ENCODE data around the gene DUOX2.
"Not testable (repeated sequence)": the region's sequence is repeated elsewhere in the genome, so short reads cannot be mapped to it uniquely, and the experiment has no call there.

Gene DUOX2

GRCh38 chr15:45064386-45064785, 49.6 kb downstream of the DUOX2 start:
- Histone ChIP-seq H3K4me1 (ENCODE audit: control insufficient read depth, insufficient read depth, low read length) (no peaks in the 10 kb centered on the region), H3K4me3 (ENCODE audit: low read depth, low read length) (no peak overlapping the region), H3K36me3 (ENCODE audit: control insufficient read depth in 2 of 2, insufficient read depth in 1 of 2, low read length in 2 of 2) (peaks cover 0 to 11% of the 10 kb centered on the region in 2 experiments; a peak in 1 of 3 replicates), H3K27ac (ENCODE audit: extremely low read depth, low read depth, low read length) (no peak overlapping the region), H3K9me3 (ENCODE audit: control insufficient read depth, insufficient read depth, low read depth, low read length) (no peaks in the 10 kb centered on the region)
- POLR2A ChIA-PET = no interaction called here
- TF ChIP-seq, protein P1, sequence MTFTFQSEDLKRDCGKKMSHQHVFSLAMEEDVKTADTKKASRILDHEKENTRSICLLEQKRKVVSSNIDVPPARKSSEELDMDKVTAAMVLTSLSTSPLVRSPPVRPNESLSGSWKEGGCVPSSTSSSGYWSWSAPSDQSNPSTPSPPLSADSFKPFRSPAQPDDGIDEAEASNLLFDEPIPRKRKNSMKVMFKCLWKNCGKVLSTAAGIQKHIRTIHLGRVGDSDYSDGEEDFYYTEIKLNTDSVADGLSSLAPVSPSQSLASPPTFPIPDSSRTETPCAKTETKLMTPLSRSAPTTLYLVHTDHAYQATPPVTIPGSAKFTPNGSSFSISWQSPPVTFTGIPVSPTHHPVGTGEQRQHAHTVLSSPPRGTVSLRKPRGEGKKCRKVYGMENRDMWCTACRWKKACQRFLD (tag by site-specific recombination; IDR thresholded peaks at IDR 0.05) = no peak
- TF ChIP-seq ZNF26 (tag by site-specific recombination; IDR thresholded peaks at IDR 0.05) = no peak
- no peak for TF ChIP-seq ZNF169 (tag by site-specific recombination; IDR thresholded peaks at IDR 0.05)
- no peak for TF ChIP-seq ZNF10 (tag by site-specific recombination; IDR thresholded peaks at IDR 0.05)
- TF ChIP-seq ZNF175 (tag by site-specific recombination; IDR thresholded peaks at IDR 0.05) = no peak
- no peak for TF ChIP-seq ZNF362 (tag by site-specific recombination; IDR thresholded peaks at IDR 0.05)
- no peak for TF ChIP-seq ZNF302 (tag by site-specific recombination; IDR thresholded peaks at IDR 0.05; ENCODE audit: low read depth)
- no peak for TF ChIP-seq ZNF510 (tag by site-specific recombination; IDR thresholded peaks at IDR 0.05; ENCODE audit: insufficient replicate concordance)
- no peak for TF ChIP-seq ZNF174 (tag by site-specific recombination; IDR thresholded peaks at IDR 0.05)
- TF ChIP-seq KLF1 (tag by site-specific recombination; IDR thresholded peaks at IDR 0.05) = no peak
- no peak for TF ChIP-seq ZNF654 (tag by site-specific recombination; IDR thresholded peaks at IDR 0.05; ENCODE audit: low read depth)
- TF ChIP-seq, protein P2, sequence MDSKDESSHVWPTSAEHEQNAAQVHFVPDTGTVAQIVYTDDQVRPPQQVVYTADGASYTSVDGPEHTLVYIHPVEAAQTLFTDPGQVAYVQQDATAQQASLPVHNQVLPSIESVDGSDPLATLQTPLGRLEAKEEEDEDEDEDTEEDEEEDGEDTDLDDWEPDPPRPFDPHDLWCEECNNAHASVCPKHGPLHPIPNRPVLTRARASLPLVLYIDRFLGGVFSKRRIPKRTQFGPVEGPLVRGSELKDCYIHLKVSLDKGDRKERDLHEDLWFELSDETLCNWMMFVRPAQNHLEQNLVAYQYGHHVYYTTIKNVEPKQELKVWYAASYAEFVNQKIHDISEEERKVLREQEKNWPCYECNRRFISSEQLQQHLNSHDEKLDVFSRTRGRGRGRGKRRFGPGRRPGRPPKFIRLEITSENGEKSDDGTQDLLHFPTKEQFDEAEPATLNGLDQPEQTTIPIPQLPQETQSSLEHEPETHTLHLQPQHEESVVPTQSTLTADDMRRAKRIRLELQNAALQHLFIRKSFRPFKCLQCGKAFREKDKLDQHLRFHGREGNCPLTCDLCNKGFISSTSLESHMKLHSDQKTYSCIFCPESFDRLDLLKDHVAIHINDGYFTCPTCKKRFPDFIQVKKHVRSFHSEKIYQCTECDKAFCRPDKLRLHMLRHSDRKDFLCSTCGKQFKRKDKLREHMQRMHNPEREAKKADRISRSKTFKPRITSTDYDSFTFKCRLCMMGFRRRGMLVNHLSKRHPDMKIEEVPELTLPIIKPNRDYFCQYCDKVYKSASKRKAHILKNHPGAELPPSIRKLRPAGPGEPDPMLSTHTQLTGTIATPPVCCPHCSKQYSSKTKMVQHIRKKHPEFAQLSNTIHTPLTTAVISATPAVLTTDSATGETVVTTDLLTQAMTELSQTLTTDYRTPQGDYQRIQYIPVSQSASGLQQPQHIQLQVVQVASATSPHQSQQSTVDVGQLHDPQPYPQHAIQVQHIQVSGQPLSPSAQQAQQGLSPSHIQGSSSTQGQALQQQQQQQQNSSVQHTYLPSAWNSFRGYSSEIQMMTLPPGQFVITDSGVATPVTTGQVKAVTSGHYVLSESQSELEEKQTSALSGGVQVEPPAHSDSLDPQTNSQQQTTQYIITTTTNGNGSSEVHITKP (tag by site-specific recombination; IDR thresholded peaks at IDR 0.05) = no peak
- no peak for TF ChIP-seq ZNF221 (tag by site-specific recombination; IDR thresholded peaks at IDR 0.05; ENCODE audit: borderline replicate concordance)
- no peak for TF ChIP-seq SP2 (tag by site-specific recombination; IDR thresholded peaks at IDR 0.05)
- no peak for TF ChIP-seq ZNF514 (tag by site-specific recombination; IDR thresholded peaks at IDR 0.05)
- TF ChIP-seq ZNF768 (tag by site-specific recombination; IDR thresholded peaks at IDR 0.05) = no peak
- TF ChIP-seq MYNN (tag by site-specific recombination; IDR thresholded peaks at IDR 0.05; ENCODE audit: borderline replicate concordance) = no peak
- no peak for TF ChIP-seq ZIC2 (tag by site-specific recombination; IDR thresholded peaks at IDR 0.05)
- no peak for TF ChIP-seq ZNF791 (tag by site-specific recombination; IDR thresholded peaks at IDR 0.05)
- TF ChIP-seq ZBTB49 (tag by site-specific recombination; IDR thresholded peaks at IDR 0.05; ENCODE audit: low read depth) = no peak
- CTCF ChIA-PET = interaction anchor here (1.3 kb wide), 1 partner anchor 54 kb away, joined by 5 read pairs; no protein-coding TSS in a partner anchor

DNA sequence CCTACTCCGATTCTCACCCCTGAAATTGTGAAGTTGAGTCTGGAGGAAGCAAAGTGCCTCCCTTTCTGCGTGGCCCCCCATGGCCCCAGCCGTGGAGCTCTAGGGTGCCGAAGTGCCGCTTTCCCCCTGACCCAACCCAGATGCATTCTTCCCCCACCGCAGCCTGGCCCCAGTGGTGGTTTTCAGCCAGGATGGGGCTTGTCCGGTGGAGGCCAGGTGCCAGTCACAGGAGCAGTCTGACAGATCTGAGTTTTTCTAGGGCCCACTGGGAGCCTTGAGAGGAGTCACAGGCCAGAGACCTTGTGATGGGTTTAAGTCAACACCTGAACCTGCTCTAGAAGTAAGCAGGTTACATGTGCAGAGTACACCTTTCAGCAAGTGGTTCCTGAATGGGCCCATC, 51.7 kb downstream of the DUOX2 start:
- H3K4me3 ChIP-seq (ENCODE audit: low read depth, low read length); H3K36me3 ChIP-seq (ENCODE audit: control insufficient read depth in 2 of 2, insufficient read depth in 1 of 2, low read length in 2 of 2); H3K27ac ChIP-seq (ENCODE audit: extremely low read depth, low read depth, low read length); H3K9me3 ChIP-seq (ENCODE audit: control insufficient read depth, insufficient read depth, low read depth, low read length); POLR2A ChIA-PET; H3K4me1 ChIP-seq (ENCODE audit: control insufficient read depth, insufficient read depth, low read length); CTCF ChIA-PET: not testable (repeated sequence)

Measured in HEK293 (cell line).